ENCODE measurements around the gene SEMA7A. TPM values are rescaled to one million over a fixed set of nuclear protein-coding genes. Genes with fewer than 3 reads are reported as not detected.
"Not testable (repeated sequence)": the region's sequence is repeated elsewhere in the genome, so short reads cannot be mapped to it uniquely, and the experiment has no call there.

SEMA7A gene
- total RNA-seq, 1 donor from 2014 or later = 0.51 TPM

DNA sequence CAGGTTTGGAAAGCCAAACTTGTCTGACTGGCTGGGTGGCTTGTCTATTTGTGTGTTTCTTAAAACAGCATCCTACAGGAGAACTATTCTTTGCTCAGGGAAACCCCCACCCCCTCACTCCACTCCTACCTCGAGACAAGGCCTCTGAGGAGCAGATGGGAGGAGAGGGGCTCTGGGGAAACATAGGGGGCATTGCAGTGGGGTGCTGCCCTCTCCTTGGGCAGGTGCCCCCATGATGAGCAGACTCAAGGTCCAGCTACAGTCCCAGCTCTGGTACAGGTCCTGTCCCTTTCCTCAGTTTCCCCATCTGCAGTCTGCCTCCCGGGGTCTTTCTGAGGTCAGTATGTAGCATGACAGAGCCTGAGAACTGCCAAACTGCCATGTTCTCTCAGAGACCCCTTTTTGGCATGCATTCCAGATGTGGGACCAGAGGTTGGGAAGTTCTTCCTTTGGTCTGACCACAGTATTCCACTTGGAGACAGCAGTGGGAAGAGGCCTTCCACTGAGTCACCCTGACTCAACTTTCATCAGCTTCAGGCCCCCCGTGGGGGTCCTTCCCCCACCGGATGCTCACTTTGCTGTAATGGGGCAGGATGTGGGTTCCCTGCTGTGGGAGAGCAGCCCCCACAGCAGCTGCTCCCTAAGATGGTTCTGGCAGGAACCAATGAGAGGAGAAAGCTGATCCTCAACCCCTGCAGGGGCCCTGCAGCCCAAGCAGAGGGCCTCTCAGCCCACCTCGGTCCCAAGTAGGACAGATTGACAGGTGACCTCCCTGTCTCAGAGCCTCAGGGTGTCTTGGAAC lies 34.0 kb downstream of the SEMA7A start:
- no peak for DNase-seq (ENCODE audit: low read depth in 2 of 2)

DNA sequence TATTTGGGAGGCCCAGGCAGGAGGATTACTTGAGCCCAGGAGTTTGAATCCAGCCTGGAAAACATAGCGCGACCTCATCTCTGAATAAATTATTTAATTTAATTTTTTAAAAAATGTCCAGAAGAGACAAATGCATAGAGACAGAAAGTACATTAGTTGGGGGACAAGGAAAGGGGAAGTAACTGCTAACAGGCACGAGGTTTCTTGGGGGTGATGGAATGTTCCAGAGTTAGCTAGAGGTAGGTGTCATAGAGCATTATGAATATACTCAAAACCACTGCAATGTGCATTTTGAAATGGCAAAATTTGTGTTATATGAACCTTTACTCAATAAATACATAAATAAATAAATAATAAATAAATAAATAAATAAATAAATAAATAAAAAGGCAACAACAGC lies 34.7 kb downstream of the SEMA7A start:
- no peak for DNase-seq (ENCODE audit: low read depth in 2 of 2)

- no peak for DNase-seq (ENCODE audit: low read depth in 2 of 2)
Observed at GRCh38 chr15:74398183-74398582, 35.6 kb downstream of the SEMA7A start.

GRCh38 chr15:74397239-74398068 lies 36.3 kb downstream of the SEMA7A start:
- no peak for DNase-seq (ENCODE audit: low read depth in 2 of 2)

DNA sequence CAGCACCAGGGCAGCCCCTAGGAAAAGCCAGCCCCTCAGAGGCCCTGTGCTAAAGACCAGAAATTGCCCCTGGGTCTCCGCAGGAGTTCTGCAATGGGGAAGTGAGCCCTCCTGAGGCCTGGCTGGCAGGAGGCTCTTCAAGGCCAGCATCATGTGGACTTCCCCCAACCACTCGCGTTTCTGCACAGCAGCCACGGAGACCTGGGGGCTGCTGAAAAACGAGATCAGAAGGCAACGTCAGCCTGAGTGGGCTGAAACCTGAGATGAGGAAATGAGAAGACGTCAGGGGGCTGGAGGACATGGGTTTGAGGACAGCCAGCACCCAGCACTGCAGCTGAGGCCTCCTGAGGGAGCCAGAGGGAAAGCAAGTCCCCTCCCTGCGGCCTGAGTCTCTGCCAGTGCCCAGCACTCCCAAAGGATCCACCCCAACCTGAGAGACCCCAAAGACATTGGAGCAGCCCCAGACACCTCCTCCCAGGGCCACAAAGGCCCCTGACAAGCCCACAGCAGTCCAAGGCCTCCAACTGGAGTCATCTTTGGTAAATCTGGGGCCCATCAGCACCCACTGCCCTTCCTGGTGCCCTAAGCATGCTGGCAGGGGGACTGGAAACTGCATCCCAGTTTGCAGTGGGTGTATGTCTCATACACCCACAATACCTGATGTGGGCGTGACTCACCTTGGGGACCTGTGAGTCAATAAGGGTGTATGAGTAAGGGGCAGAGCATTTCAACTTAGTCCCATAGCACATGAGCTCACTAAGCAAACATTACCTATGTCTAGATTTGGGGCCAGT lies 37.1 kb downstream of the SEMA7A start:
- DNase-seq (ENCODE audit: low read depth in 2 of 2) = no peak

DNA sequence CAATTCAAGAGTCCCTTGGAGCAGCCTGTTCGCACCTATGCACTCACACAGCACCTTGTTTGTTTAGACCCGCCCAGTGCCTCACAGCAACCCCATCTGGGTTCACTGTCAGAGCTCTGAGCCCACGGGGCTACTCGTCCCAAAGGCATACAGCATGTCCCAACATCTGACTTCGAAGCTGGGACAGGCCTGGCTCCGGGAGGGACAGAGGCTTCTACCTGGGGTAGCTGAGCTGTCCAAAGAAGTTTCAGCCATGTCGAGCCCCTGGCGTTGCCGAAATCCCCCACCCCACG lies 37.7 kb downstream of the SEMA7A start:
- no peak for DNase-seq (ENCODE audit: low read depth in 2 of 2)

- DNase-seq (ENCODE audit: low read depth in 2 of 2) = no peak
Observed at GRCh38 chr15:74395319-74396145, 38.2 kb downstream of the SEMA7A start.

DNA sequence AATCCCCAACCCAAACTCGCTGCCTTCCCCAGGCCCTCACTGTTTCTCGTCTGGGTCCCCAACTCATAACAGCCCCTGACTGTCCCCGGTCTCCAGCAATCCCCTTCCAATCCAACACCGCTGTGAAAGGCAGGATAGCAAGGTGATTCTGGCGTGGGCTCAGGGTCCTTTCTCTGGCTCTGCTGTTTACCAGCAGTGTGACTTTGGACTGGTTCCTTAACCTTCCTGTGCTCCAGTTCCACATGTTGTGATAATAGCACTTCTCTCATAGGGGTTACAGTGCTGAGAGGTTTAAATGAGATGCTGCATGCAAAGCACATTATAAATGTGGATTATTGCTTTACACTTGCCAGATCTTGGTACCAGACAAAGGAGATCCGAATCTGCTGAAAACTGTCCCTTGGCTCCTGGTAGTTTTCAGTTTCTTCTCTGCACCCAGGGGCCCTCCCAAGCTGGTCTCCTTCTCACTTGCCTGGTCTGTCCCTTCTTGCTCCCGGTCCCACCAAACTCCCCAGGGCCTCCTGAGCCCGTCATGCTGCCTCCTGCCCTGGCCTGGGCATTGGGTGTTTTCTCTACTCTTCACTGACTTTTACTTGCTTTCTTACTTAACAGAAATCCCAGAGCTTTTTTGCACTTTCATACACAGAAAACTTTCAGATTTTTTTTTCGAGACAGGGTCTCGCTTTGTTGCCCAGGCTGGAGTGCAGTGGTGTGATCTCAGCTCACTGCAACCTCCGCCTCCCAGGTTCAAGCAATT lies 39.5 kb downstream of the SEMA7A start:
- DNase-seq (ENCODE audit: low read depth in 2 of 2) = no peak

DNA sequence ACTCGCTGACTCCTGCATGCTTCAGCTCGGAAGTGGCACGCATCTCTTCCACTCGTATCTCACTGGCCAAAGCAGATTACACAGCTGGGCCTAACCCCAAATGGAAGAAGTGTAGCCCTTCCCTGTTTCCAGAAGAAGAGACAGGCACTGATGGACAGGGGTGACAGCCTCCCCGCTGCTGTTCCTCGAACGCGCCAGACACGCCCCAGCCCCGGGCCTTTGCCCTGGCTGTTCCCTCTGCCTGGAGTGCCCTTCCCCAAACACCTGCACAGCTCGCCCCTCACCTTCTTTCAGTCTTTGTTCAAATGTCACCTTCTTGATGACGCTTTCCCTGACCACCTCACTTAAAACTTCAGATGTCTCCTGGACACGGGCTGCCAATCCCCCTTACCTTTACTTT lies 40.3 kb downstream of the SEMA7A start:
- DNase-seq (ENCODE audit: low read depth in 2 of 2) = no peak

GRCh38 chr15:74392902-74393301 lies 40.9 kb downstream of the SEMA7A start:
- DNase-seq (ENCODE audit: low read depth in 2 of 2) = no peak

- no peak for DNase-seq (ENCODE audit: low read depth in 2 of 2)
Observed at GRCh38 chr15:74392451-74392830, 41.3 kb downstream of the SEMA7A start.

- DNase-seq (ENCODE audit: low read depth in 2 of 2) = no peak
Observed at GRCh38 chr15:74391582-74392450, 41.9 kb downstream of the SEMA7A start.

DNA sequence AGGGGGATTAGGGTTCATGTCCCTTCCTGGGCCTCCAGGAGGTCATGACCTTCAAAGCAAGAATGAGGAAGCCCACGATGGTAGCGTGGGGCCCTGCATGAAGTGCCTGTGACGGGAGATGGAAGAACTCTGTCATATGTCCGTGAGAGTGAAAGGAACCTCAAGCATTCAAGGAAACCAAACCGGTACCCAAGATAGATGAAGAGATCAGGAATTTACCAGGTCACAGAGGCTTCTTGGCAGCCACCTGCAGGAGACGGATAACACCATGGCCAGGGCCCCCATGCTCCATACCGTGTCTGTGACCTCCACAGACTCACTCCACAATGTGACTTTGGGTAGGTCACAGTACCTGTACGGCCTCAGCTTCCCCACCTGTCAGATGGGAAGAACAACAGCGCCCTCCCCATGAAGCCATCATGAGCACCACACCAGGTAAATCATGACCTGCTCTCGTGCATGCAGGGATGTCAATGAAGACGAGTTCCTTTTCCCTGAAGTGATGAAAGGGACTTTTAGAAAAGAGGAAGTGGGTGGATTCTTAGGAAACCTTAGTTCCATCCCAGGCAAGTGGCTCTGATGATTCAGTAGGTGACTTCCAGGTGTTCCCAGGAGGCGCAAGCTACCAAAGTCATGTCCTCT lies 43.0 kb downstream of the SEMA7A start:
- no peak for DNase-seq (ENCODE audit: low read depth in 2 of 2)

- DNase-seq (ENCODE audit: low read depth in 2 of 2) = not testable (repeated sequence)
Observed at GRCh38 chr15:74390049-74390646, 43.6 kb downstream of the SEMA7A start.

DNA sequence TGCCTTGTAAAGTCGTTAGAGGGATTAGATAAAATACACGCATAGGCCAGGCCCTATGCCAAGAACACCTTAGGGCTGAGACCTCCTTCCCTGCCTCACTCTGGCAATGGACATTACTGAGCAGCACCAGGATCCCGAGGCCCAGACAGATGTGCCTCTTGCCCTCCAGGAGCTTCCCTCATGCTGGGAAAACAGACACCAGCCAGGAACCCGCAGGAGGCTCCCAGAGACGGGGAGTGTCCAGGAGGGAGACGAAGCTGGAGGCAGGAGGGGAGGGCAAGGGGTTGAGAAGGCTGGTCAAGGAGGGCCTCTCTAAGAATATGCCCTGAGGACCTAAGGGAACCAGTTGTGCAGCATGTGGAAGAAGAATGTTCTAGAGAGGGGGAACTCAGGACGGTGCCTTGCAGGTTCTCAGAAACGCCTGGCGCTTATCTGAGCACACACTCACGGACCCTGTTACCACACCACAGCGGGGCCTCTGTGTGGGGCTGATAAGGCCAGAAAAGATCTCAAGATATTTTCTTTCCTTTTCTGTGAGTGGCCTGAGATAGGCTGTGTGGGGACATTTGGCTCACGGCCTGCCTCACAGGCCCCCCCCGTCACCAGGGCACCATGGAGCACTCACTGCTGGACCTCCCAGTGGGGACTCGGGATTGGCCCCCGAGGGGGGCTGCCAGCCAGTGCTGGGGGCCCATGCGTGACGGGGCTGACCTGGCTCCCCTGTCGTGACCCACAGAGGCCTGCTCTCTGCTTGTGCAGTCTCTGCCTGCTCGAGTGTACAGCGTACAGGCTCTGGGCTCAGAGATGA lies 44.3 kb downstream of the SEMA7A start:
- DNase-seq (ENCODE audit: low read depth in 2 of 2) = no peak

DNA sequence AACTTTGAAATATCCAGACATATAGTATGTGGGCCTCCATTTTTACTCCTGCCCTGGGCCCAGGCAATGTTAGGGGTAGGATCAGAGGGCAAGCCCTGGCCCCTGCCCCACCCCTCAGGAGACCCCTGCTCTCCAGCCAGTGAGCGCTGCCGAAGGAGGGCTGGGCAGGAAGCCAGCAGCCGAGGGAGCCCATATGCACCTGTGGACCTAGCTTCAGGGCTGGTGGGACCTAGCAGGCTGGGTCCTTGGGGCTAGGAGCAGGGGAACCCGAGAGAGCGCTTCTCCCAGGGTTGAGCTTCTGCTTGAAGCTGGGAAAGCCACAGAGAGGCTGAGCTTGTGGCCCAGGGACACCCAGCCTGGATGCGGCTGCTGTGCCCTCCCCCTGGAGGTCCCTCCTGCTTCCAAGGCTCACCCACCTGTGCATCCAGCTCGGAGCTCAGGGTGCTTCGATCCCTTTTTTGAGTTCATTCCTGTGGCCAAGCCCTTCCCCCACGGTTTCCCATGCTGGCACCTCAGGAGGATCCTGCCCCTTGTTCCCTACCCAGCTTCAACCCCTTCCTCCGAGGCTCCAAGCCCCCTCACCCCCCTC lies 45.3 kb downstream of the SEMA7A start:
- DNase-seq (ENCODE audit: low read depth in 2 of 2) = no peak

DNA sequence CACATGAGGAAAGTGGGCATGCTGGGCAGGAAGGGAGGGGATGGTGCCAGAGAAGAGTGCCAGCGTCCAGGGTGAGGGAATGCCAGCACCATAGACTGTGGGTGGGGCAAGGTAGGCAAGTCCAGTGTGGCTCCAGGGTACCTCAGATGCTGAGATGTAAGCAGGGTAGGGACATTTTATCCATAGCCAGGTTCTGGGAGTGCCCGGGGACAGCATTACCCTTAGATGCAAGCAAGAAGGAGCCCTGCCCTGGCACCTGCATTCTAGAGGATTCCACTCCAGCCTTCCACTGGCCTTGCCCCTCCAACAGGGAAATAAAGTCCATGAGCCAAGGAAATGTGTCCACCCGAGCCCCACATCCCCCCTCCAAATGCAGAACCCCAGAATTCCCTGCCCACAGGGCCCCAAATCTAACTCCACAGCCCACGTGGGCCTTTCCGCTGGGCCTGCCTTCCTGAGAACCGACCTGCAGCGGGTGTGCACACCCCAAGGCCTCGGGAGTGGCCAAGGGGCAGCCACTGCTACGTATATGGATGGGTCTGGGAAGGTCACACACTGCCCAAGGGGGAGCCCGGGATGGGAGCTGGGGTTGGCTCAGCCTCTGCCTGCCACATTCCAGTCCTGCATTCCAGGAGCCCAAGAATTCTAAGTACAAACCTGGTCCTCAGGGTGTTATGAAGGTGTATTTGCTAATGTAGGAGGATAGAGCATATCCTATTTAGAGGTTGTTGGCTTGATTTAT lies 46.0 kb downstream of the SEMA7A start:
- DNase-seq (ENCODE audit: low read depth in 2 of 2) = no peak

Measured in dermis microvascular lymphatic vessel endothelial cell (primary cell).